Measurements from ENCODE around the gene KIAA0040. TPM values are rescaled to one million over a fixed set of nuclear protein-coding genes. Genes with fewer than 3 reads are reported as not detected.

The KIAA0040 gene
- total and polyA plus RNA-seq, 2 experiments from 2014 or later = 1.4 to 1.6 TPM

DNA sequence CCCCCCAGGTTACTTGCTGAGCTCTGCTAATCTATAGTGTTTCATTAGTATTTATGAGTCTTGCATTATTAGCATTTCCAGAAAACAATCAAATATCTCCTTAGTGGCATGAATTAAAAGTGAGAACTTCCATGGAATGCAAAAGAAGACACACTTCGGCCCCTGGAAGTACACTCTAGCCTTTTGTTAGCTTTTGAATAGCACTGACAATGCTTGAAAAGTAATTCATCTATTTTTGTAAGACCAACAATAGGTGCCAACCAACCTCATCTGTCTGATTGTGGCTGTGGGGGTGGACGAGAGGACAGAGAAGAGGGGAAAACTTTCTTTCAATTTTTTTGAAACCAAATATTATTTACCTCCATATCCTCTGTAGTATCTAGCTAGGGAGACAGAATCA is 27.8 kb downstream of the KIAA0040 start:
- Histone ChIP-seq H3K27ac (no peak overlapping the region), H3K27me3 (no peaks in the 10 kb centered on the region), H3K4me1 (ENCODE audit: low read depth) (no peaks in the 10 kb centered on the region), H3K4me3 (no peak overlapping the region), H3K9me3 (ENCODE audit: low read depth) (no peaks in the 10 kb centered on the region), H3K36me3 (no peaks in the 10 kb centered on the region)
- TF ChIP-seq, protein P1, sequence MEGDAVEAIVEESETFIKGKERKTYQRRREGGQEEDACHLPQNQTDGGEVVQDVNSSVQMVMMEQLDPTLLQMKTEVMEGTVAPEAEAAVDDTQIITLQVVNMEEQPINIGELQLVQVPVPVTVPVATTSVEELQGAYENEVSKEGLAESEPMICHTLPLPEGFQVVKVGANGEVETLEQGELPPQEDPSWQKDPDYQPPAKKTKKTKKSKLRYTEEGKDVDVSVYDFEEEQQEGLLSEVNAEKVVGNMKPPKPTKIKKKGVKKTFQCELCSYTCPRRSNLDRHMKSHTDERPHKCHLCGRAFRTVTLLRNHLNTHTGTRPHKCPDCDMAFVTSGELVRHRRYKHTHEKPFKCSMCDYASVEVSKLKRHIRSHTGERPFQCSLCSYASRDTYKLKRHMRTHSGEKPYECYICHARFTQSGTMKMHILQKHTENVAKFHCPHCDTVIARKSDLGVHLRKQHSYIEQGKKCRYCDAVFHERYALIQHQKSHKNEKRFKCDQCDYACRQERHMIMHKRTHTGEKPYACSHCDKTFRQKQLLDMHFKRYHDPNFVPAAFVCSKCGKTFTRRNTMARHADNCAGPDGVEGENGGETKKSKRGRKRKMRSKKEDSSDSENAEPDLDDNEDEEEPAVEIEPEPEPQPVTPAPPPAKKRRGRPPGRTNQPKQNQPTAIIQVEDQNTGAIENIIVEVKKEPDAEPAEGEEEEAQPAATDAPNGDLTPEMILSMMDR (IDR thresholded peaks at IDR 0.05; ENCODE audit: low read depth, low read length) = no peak
- no peak for DNase-seq (ENCODE audit: low read depth in 1 of 2, low spot score in 1 of 2)

GRCh38 chr1:175163702-175164101 is 28.9 kb downstream of the KIAA0040 start:
- TF ChIP-seq, protein P1 (IDR thresholded peaks at IDR 0.05; ENCODE audit: low read depth, low read length) = no peak
- Histone ChIP-seq H3K27me3 (no peaks in the 10 kb centered on the region), H3K36me3 (no peaks in the 10 kb centered on the region), H3K4me3 (no peak overlapping the region), H3K27ac (no peak overlapping the region), H3K4me1 (ENCODE audit: low read depth) (no peaks in the 10 kb centered on the region), H3K9me3 (ENCODE audit: low read depth) (no peaks in the 10 kb centered on the region)
- no peak for DNase-seq (ENCODE audit: low read depth in 1 of 2, low spot score in 1 of 2)

- Histone ChIP-seq H3K36me3 (no peaks in the 10 kb centered on the region), H3K4me1 (ENCODE audit: low read depth) (no peaks in the 10 kb centered on the region), H3K9me3 (ENCODE audit: low read depth) (no peaks in the 10 kb centered on the region), H3K27me3 (no peaks in the 10 kb centered on the region), H3K4me3 (no peak overlapping the region), H3K27ac (no peak overlapping the region)
- TF ChIP-seq, protein P1 (IDR thresholded peaks at IDR 0.05; ENCODE audit: low read depth, low read length) = no peak
- DNase-seq (ENCODE audit: low read depth in 1 of 2, low spot score in 1 of 2) = peak in 1 of 2 donors; percentile 55
These were observed 29.6 kb downstream of the KIAA0040 start for GRCh38 chr1:175162955-175163354.

DNA sequence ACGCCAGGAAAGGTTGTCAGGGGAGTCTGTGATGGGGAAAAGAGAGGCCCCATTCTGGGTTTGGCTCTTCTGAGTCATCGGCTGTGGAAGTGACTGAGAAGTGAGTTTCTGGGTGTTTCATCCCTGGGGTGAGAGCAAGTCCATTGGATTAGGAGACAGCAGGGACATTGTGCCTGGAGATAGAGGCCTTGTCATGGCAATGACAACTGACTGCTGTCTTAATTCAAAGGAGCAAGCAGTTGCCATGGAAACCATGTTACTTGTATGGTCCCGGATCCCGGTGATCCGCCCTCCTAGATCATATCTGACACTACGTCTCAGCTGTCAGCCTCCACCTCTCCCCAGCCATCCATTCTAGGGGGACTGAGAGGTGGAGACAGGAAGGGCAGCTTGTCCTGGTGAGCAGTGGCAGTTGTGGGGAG is 34.4 kb downstream of the KIAA0040 start:
- Histone ChIP-seq H3K27ac (no peak overlapping the region), H3K9me3 (ENCODE audit: low read depth) (no peaks in the 10 kb centered on the region), H3K4me3 (no peak overlapping the region), H3K27me3 (peaks cover 22% of the 10 kb centered on the region), H3K36me3 (no peaks in the 10 kb centered on the region), H3K4me1 (ENCODE audit: low read depth) (no peaks in the 10 kb centered on the region)
- no peak for DNase-seq (ENCODE audit: low read depth in 1 of 2, low spot score in 1 of 2)
- TF ChIP-seq, protein P1 (IDR thresholded peaks at IDR 0.05; ENCODE audit: low read depth, low read length) = no peak

DNA sequence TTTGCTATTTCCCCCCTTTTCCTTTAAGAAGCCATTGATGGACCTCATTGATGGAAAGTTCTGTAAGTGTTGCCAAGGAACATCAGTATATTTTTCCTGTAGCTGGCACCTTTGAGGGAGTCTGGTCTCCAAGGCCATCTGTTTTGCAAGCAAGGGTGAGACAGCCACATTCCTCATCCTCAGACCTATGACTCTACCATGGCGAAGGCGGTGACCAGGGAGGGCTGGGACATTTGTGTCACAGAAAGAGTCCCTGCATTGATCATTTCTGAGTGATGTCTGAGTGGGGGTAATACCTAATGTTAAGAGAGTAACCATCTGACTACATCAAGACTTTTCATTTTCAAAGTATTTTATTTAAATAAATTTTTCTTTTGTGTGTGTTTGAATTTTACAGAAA is 35.4 kb downstream of the KIAA0040 start:
- no peak for DNase-seq (ENCODE audit: low read depth in 1 of 2, low spot score in 1 of 2)
- no peaks in the 10 kb centered on the region for H3K9me3 ChIP-seq (ENCODE audit: low read depth)

More for the DNA sequence above, 35.4 kb downstream of the KIAA0040 start:
- no peaks in the 10 kb centered on the region for H3K36me3 ChIP-seq
- no peak overlapping the region for H3K4me3 ChIP-seq
- H3K27ac ChIP-seq = no peak overlapping the region
- TF ChIP-seq, protein P1 (IDR thresholded peaks at IDR 0.05; ENCODE audit: low read depth, low read length) = no peak
- no peaks in the 10 kb centered on the region for H3K4me1 ChIP-seq (ENCODE audit: low read depth)
- H3K27me3 ChIP-seq = peaks cover 31% of the 10 kb centered on the region
